ENCODE results near the gene LTC4S.

DNA sequence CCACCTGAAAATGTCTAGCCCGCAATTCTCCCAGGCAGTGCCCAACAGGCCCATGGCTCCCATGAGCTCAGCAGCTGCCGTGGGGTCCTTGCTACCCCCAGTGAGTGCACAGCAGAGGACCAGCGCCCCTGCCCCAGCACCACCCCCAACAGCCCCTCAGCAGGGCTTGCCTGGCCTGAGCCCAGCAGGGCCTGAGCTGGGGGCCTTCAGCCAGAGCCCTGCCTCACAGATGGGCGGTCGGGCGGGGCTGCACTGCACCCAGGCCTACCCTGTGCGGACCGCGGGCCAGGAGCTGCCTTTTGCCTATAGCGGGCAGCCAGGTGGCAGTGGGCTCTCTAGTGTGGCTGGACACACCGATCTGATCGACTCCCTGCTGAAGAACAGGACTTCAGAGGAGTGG, 19.3 kb upstream of the LTC4S start:
- TF ChIP-seq, protein P1, sequence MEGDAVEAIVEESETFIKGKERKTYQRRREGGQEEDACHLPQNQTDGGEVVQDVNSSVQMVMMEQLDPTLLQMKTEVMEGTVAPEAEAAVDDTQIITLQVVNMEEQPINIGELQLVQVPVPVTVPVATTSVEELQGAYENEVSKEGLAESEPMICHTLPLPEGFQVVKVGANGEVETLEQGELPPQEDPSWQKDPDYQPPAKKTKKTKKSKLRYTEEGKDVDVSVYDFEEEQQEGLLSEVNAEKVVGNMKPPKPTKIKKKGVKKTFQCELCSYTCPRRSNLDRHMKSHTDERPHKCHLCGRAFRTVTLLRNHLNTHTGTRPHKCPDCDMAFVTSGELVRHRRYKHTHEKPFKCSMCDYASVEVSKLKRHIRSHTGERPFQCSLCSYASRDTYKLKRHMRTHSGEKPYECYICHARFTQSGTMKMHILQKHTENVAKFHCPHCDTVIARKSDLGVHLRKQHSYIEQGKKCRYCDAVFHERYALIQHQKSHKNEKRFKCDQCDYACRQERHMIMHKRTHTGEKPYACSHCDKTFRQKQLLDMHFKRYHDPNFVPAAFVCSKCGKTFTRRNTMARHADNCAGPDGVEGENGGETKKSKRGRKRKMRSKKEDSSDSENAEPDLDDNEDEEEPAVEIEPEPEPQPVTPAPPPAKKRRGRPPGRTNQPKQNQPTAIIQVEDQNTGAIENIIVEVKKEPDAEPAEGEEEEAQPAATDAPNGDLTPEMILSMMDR (IDR thresholded peaks at IDR 0.05; ENCODE audit: poor library complexity, severe bottlenecking), result no peak
- TF ChIP-seq EP300 (conservative IDR thresholded peaks at IDR 0.05; ENCODE audit: poor library complexity, severe bottlenecking) (no peak), EZH2 (IDR thresholded peaks at IDR 0.05; ENCODE audit: borderline replicate concordance, insufficient read depth, low read length, poor library complexity, severe bottlenecking) (no peak)
- TF ChIP-seq, protein P2, sequence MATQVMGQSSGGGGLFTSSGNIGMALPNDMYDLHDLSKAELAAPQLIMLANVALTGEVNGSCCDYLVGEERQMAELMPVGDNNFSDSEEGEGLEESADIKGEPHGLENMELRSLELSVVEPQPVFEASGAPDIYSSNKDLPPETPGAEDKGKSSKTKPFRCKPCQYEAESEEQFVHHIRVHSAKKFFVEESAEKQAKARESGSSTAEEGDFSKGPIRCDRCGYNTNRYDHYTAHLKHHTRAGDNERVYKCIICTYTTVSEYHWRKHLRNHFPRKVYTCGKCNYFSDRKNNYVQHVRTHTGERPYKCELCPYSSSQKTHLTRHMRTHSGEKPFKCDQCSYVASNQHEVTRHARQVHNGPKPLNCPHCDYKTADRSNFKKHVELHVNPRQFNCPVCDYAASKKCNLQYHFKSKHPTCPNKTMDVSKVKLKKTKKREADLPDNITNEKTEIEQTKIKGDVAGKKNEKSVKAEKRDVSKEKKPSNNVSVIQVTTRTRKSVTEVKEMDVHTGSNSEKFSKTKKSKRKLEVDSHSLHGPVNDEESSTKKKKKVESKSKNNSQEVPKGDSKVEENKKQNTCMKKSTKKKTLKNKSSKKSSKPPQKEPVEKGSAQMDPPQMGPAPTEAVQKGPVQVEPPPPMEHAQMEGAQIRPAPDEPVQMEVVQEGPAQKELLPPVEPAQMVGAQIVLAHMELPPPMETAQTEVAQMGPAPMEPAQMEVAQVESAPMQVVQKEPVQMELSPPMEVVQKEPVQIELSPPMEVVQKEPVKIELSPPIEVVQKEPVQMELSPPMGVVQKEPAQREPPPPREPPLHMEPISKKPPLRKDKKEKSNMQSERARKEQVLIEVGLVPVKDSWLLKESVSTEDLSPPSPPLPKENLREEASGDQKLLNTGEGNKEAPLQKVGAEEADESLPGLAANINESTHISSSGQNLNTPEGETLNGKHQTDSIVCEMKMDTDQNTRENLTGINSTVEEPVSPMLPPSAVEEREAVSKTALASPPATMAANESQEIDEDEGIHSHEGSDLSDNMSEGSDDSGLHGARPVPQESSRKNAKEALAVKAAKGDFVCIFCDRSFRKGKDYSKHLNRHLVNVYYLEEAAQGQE (IDR thresholded peaks at IDR 0.05; ENCODE audit: borderline replicate concordance), result no peak

All from neural cell (in vitro differentiated cells).